GM12872 (cell line): ENCODE results near the gene SIGLEC14.

Experiments
- TF ChIP-seq, protein P1 (sequence below): IDR thresholded peaks from 3 replicates; pipeline ENCODE4 v1.5.1; 2011; ENCODE audit warnings: low read depth, mild to moderate bottlenecking, low read length, moderate library complexity; ENCODE audit not compliant: insufficient read depth

Gene SIGLEC14

DNA sequence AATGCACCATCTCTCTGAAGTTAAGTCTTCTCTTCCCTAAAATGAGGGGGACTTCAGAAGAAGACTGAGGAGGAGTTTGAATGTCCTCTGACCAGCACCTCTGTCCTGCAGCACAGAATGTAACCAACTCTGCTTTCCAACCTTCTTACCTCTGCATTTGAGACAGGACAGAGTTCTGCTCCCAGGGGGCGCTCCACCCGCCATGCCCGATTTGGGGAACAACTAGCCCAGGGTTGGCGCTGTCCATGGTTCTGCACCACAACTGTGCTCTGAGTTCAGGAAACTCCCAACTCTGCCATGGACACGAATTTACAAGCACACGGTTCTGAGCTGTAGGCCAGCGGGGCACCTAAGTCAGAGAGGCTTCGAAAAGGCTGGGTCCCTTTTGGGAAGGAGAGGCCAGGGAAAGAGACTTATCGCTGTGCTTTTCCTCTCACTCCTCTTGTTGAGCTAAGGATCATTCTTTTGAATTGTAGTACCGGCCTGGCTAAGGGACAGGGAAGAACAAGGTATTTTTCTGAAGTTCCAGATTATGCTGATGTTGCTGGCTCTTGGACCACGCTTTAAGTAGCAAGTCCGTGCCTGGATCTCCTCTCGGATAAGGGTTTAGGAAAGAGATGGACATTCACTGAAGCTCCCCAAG is 38.6 kb downstream of the SIGLEC14 start:
- TF ChIP-seq, protein P1, sequence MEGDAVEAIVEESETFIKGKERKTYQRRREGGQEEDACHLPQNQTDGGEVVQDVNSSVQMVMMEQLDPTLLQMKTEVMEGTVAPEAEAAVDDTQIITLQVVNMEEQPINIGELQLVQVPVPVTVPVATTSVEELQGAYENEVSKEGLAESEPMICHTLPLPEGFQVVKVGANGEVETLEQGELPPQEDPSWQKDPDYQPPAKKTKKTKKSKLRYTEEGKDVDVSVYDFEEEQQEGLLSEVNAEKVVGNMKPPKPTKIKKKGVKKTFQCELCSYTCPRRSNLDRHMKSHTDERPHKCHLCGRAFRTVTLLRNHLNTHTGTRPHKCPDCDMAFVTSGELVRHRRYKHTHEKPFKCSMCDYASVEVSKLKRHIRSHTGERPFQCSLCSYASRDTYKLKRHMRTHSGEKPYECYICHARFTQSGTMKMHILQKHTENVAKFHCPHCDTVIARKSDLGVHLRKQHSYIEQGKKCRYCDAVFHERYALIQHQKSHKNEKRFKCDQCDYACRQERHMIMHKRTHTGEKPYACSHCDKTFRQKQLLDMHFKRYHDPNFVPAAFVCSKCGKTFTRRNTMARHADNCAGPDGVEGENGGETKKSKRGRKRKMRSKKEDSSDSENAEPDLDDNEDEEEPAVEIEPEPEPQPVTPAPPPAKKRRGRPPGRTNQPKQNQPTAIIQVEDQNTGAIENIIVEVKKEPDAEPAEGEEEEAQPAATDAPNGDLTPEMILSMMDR: peak; percentile 69

DNA sequence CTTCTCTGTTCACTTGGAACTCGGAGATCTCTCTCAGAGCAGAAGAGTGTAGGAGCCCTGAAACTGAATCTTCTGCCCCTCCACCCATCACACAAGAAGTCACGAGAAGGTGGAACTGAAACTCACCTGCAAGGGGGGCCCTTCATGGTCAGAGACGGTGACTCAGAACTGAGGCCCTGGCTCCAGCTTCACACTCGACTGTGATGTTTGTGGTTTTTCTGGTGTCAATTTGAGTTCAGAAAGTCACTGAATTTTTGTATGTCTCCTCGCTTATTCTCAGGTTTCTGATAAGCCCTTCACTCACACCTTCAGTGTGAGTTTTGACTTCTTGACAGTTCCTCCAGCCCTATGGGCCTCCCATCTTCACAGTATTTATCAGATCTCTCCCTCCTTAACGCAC is 39.5 kb downstream of the SIGLEC14 start:
- TF ChIP-seq, protein P1: no peak

- TF ChIP-seq, protein P1: peak; percentile 37; the same call in 1 of the 3 replicates
Observed at GRCh38 chr19:51602189-51602854, 44.3 kb downstream of the SIGLEC14 start.

GRCh38 chr19:51600940-51601580 is 45.6 kb downstream of the SIGLEC14 start:
- TF ChIP-seq, protein P1: no peak

- TF ChIP-seq, protein P1: no peak
Observed at GRCh38 chr19:51599084-51599483, 47.5 kb downstream of the SIGLEC14 start.

GRCh38 chr19:51598159-51598915 is 48.3 kb downstream of the SIGLEC14 start:
- TF ChIP-seq, protein P1: no peak
